NCI-H446 treated with DMSO at 0.1 percent for 48 hours (cell line): ENCODE data around the gene ADGRG2.

Source experiments
- DNase-seq: peaks from one replicate; lab custom pipeline; 2025; lab: John Stamatoyannopoulos, UW

Gene ADGRG2

GRCh38 chrX:19121898-19122640 is at the start of gene ADGRG2:
TSS of gene ADGRG2 (minus strand) at chrX:19122468. CDS start at chrX:19068834, 53,634 bp downstream.
- no peak for DNase-seq

GRCh38 chrX:19168609-19169008 is 46.3 kb upstream of the ADGRG2 start:
- DNase-seq = no peak

- no peak for DNase-seq
Observed at GRCh38 chrX:19162851-19163250, 40.6 kb upstream of the ADGRG2 start.

- DNase-seq = no peak
Observed at GRCh38 chrX:19156186-19156585, 33.9 kb upstream of the ADGRG2 start.

- no peak for DNase-seq
Observed at GRCh38 chrX:19152762-19153161, 30.5 kb upstream of the ADGRG2 start.

GRCh38 chrX:19137067-19137466 is 14.8 kb upstream of the ADGRG2 start:
- DNase-seq = no peak

GRCh38 chrX:19133784-19134183 is 11.5 kb upstream of the ADGRG2 start:
- no peak for DNase-seq

- no peak for DNase-seq
Observed at GRCh38 chrX:19133231-19133630, 11.0 kb upstream of the ADGRG2 start.

- no peak for DNase-seq
Observed at GRCh38 chrX:19130628-19131027, 8.4 kb upstream of the ADGRG2 start.

GRCh38 chrX:19129694-19130093 is 7.4 kb upstream of the ADGRG2 start:
- no peak for DNase-seq

- no peak for DNase-seq
Observed at GRCh38 chrX:19127649-19128168, 5.4 kb upstream of the ADGRG2 start.

GRCh38 chrX:19122641-19123009 is 357 bp upstream of the ADGRG2 start:
- no peak for DNase-seq

- DNase-seq = no peak
Observed at GRCh38 chrX:19121466-19121865, 802 bp downstream of the ADGRG2 start.

- no peak for DNase-seq
Observed at GRCh38 chrX:19110642-19111041, 11.6 kb downstream of the ADGRG2 start.

- DNase-seq = no peak
Observed at GRCh38 chrX:19107035-19107434, 15.2 kb downstream of the ADGRG2 start.

- no peak for DNase-seq
Observed at GRCh38 chrX:19100586-19100985, 21.7 kb downstream of the ADGRG2 start.

GRCh38 chrX:19097553-19098283 is 24.6 kb downstream of the ADGRG2 start:
- DNase-seq = no peak

GRCh38 chrX:19096586-19096985 is 25.7 kb downstream of the ADGRG2 start:
- no peak for DNase-seq

- no peak for DNase-seq
Observed at GRCh38 chrX:19094654-19095053, 27.6 kb downstream of the ADGRG2 start.

- no peak for DNase-seq
Observed at GRCh38 chrX:19091596-19091995, 30.7 kb downstream of the ADGRG2 start.

- no peak for DNase-seq
Observed at GRCh38 chrX:19089555-19090040, 32.7 kb downstream of the ADGRG2 start.

- DNase-seq = no peak
Observed at GRCh38 chrX:19086102-19086772, 36.0 kb downstream of the ADGRG2 start.

- no peak for DNase-seq
Observed at GRCh38 chrX:19085666-19086065, 36.6 kb downstream of the ADGRG2 start.
